DMS153 treated with DMSO at 0.1 percent for 48 hours (cell line): ENCODE measurements around the gene SOX10.
"Not testable (repeated sequence)": the region's sequence is repeated elsewhere in the genome, so short reads cannot be mapped to it uniquely, and the experiment has no call there.

Experiments used
- DNase-seq: peaks from one replicate; lab custom pipeline; 2025; ENCODE audit not compliant: unreplicated experiment; lab: John Stamatoyannopoulos, UW

The SOX10 gene

GRCh38 chr22:37965940-37966664, 18.3 kb downstream of the SOX10 start:
- DNase-seq = no peak

GRCh38 chr22:37961062-37961461, 23.3 kb downstream of the SOX10 start:
- no peak for DNase-seq

GRCh38 chr22:37959231-37959825, 25.0 kb downstream of the SOX10 start:
- no peak for DNase-seq

GRCh38 chr22:37957232-37957631, 27.1 kb downstream of the SOX10 start:
- DNase-seq = no peak

GRCh38 chr22:37955825-37956397, 28.4 kb downstream of the SOX10 start:
- DNase-seq = not testable (repeated sequence)

- DNase-seq = no peak
Measured at GRCh38 chr22:37954686-37955085, 29.7 kb downstream of the SOX10 start.

- peak; percentile 92 for DNase-seq
Measured at GRCh38 chr22:37953437-37954179, 30.7 kb downstream of the SOX10 start, which contains the start of the genes C22orf23 and POLR2F. TSS of gene C22orf23 (minus strand) at chr22:37953601. CDS start at chr22:37953149, 452 bp downstream. TSS of gene POLR2F (plus strand) at chr22:37953699. CDS start at chr22:37953788, 89 bp downstream.

- DNase-seq = no peak
Measured at GRCh38 chr22:37953062-37953436, 31.3 kb downstream of the SOX10 start.

- DNase-seq = not testable (repeated sequence)
Measured at GRCh38 chr22:37952629-37953028, 31.7 kb downstream of the SOX10 start.

GRCh38 chr22:37951305-37951704, 33.0 kb downstream of the SOX10 start:
- DNase-seq = no peak

- DNase-seq = not testable (repeated sequence)
Measured at GRCh38 chr22:37947142-37947795, 37.1 kb downstream of the SOX10 start.

GRCh38 chr22:37944423-37944822, 39.9 kb downstream of the SOX10 start:
- DNase-seq = not testable (repeated sequence)

- DNase-seq = no peak
Measured at GRCh38 chr22:37943825-37944198, 40.5 kb downstream of the SOX10 start.

GRCh38 chr22:37943136-37943824, 41.1 kb downstream of the SOX10 start:
- no peak for DNase-seq

GRCh38 chr22:37942133-37942532, 42.2 kb downstream of the SOX10 start:
- DNase-seq = no peak

- DNase-seq = no peak
Measured at GRCh38 chr22:37940698-37941376, 43.5 kb downstream of the SOX10 start.

- DNase-seq = peak; percentile 39
Measured at GRCh38 chr22:37933711-37934376, 50.5 kb downstream of the SOX10 start.

- no peak for DNase-seq
Measured at GRCh38 chr22:37932821-37933578, 51.4 kb downstream of the SOX10 start.

GRCh38 chr22:37932401-37932800, 52.0 kb downstream of the SOX10 start:
- DNase-seq = no peak
